Ectodermal cell (in vitro differentiated cells): ENCODE results near the gene CCT8L2.
"Not testable (repeated sequence)": the region's sequence is repeated elsewhere in the genome, so short reads cannot be mapped to it uniquely, and the experiment has no call there.

Experiments
- H3K27ac ChIP-seq: 2 replicates; pipeline ENCODE4 v1.7.0; 2013; ENCODE audit warnings: mild to moderate bottlenecking, low read depth, low read length; ENCODE audit not compliant: insufficient read depth, poor library complexity, severe bottlenecking
- H3K27me3 ChIP-seq: 2 replicates; pipeline ENCODE4 v1.7.0; 2013; ENCODE audit warnings: mild to moderate bottlenecking, low read length; ENCODE audit not compliant: insufficient read depth, control insufficient read depth, poor library complexity, severe bottlenecking
- H3K36me3 ChIP-seq: one replicate; pipeline ENCODE4 v1.7.0; 2013; ENCODE audit warnings: low read length; ENCODE audit not compliant: control insufficient read depth, insufficient read depth
- H3K4me1 ChIP-seq: one replicate; pipeline ENCODE4 v1.7.0; 2013; ENCODE audit warnings: low read length; ENCODE audit not compliant: control insufficient read depth, insufficient read depth
- H3K4me3 ChIP-seq: 2 replicates; pipeline ENCODE4 v1.7.0; 2013; ENCODE audit warnings: low read depth, low read length, control low read depth; ENCODE audit not compliant: insufficient read depth
- H3K9me3 ChIP-seq: 2 replicates; pipeline ENCODE4 v1.7.0; 2013; ENCODE audit warnings: mild to moderate bottlenecking, low read length, moderate library complexity; ENCODE audit not compliant: control insufficient read depth
- WGBS, 2 experiments: methylation state at CpG; one replicate each; pipeline ENCODE4 v1.1.7; 2013; ENCODE audit warnings: missing lambda C conversion rate in 2 of 2; 5-methylcytosine and 5-hydroxymethylcytosine counted together

Gene CCT8L2

GRCh38 chr22:16566421-16567151, 26.0 kb downstream of the CCT8L2 start:
- H3K4me3 ChIP-seq, H3K4me1 ChIP-seq, H3K27me3 ChIP-seq, H3K9me3 ChIP-seq, H3K27ac ChIP-seq, H3K36me3 ChIP-seq: not testable (repeated sequence)
- 81 to 87% methylated on average over 7 of the region's 7 CpGs for WGBS, 2 experiments

- not testable (repeated sequence) for H3K9me3 ChIP-seq, H3K4me1 ChIP-seq, H3K27me3 ChIP-seq, H3K36me3 ChIP-seq, H3K4me3 ChIP-seq, H3K27ac ChIP-seq
- WGBS, 2 experiments, result 76 to 77% methylated on average over 15 of the region's 15 CpGs
Measured at GRCh38 chr22:16565585-16566420, 26.8 kb downstream of the CCT8L2 start.

- H3K27me3 ChIP-seq, H3K36me3 ChIP-seq, H3K4me3 ChIP-seq, H3K9me3 ChIP-seq, H3K4me1 ChIP-seq, H3K27ac ChIP-seq: not testable (repeated sequence)
- 67 to 74% methylated on average over 6 of the region's 6 CpGs for WGBS, 2 experiments
Measured at GRCh38 chr22:16564837-16565584, 27.6 kb downstream of the CCT8L2 start.

- H3K36me3 ChIP-seq, result no peaks in the 10 kb centered on the region
- WGBS, 2 experiments, result 79 to 80% methylated on average over 14 of the region's 14 CpGs
- H3K27ac ChIP-seq, result no peak overlapping the region
Measured at GRCh38 chr22:16563555-16564520, 28.8 kb downstream of the CCT8L2 start.

GRCh38 chr22:16562711-16563554, 29.7 kb downstream of the CCT8L2 start:
- no peak overlapping the region for H3K4me3 ChIP-seq
- 70 to 71% methylated on average over 4 of the region's 4 CpGs for WGBS, 2 experiments

More at GRCh38 chr22:16563555-16564520, 28.8 kb downstream of the CCT8L2 start:
- no peaks in the 10 kb centered on the region for H3K27me3 ChIP-seq
- H3K4me3 ChIP-seq, result no peak overlapping the region
- no peaks in the 10 kb centered on the region for H3K9me3 ChIP-seq
- no peaks in the 10 kb centered on the region for H3K4me1 ChIP-seq

GRCh38 chr22:16561093-16561658, 31.4 kb downstream of the CCT8L2 start:
- H3K4me3 ChIP-seq, H3K9me3 ChIP-seq, H3K27me3 ChIP-seq, H3K36me3 ChIP-seq, H3K4me1 ChIP-seq, H3K27ac ChIP-seq: not testable (repeated sequence)
- WGBS, 2 experiments, result 72% methylated on average over 5 of the region's 5 CpGs

More at GRCh38 chr22:16562711-16563554, 29.7 kb downstream of the CCT8L2 start:
- no peaks in the 10 kb centered on the region for H3K27me3 ChIP-seq
- peaks cover 2% of the 10 kb centered on the region for H3K9me3 ChIP-seq
- H3K36me3 ChIP-seq, result no peaks in the 10 kb centered on the region
- H3K4me1 ChIP-seq, result no peaks in the 10 kb centered on the region
- no peak overlapping the region for H3K27ac ChIP-seq

GRCh38 chr22:16560651-16561050, 32.0 kb downstream of the CCT8L2 start:
- WGBS, 2 experiments, result 71 to 82% methylated on average over 5 of the region's 5 CpGs
- not testable (repeated sequence) for H3K4me3 ChIP-seq, H3K9me3 ChIP-seq, H3K4me1 ChIP-seq, H3K27ac ChIP-seq, H3K27me3 ChIP-seq, H3K36me3 ChIP-seq

- WGBS, 2 experiments, result 35 to 39% methylated on average over 1 of the region's 1 CpG
Measured at GRCh38 chr22:16559996-16560395, 32.6 kb downstream of the CCT8L2 start.

More at GRCh38 chr22:16559996-16560395, 32.6 kb downstream of the CCT8L2 start:
- H3K4me3 ChIP-seq, H3K27me3 ChIP-seq, H3K27ac ChIP-seq, H3K4me1 ChIP-seq, H3K36me3 ChIP-seq, H3K9me3 ChIP-seq: not testable (repeated sequence)
